Stimulated activated naive CD4-positive, alpha-beta T cell (primary cell): ENCODE results near the gene CD177.
"Not testable (repeated sequence)": the region's sequence is repeated elsewhere in the genome, so short reads cannot be mapped to it uniquely, and the experiment has no call there.

Experiments
- DNase-seq, 6 experiments: peaks; one replicate each; lab custom pipeline; 2025; lab: John Stamatoyannopoulos, UW

The CD177 gene

DNA sequence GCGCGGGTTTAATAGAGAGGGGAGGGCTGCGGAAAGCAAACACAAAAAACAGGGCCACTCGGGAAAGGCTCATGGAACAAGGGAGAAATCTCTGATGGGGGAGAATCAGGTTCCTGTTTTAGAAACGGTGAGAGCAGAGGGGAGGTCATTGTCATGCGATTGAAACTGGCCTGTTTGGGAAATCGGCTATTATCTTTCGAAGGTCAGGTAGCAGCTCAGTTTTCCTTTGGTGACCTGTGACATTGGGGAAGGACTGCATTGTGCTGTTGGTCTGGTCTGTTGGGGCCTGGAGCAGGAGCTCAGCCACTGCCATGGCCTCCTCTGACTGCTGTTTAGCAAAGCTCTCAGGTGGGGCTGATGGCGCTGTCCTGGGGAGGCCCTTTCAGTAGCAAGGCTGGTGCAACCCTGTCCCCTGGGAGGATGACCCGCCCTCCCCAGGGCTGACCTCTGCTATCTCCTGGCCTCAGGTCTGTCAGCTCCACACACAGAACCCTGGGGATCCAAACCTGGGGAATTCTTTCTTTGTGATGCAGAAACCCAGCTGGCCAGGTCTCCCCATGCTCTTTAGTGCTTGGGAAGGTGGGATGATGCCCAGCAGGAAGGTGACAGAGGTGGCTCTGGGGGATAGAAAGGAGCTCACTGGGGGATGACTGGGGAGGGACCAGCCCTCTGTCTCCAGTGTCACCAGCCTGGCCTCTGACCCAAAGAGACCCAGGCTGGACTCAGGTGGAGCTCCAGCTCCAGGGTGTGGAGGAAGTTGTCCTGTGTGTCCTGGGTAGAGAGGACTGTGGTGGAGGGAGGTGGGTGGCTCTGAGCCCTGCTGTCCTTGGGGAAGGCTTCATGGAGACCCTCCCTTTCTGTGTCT is 21.2 kb upstream of the CD177 start:
- no peak for DNase-seq

DNA sequence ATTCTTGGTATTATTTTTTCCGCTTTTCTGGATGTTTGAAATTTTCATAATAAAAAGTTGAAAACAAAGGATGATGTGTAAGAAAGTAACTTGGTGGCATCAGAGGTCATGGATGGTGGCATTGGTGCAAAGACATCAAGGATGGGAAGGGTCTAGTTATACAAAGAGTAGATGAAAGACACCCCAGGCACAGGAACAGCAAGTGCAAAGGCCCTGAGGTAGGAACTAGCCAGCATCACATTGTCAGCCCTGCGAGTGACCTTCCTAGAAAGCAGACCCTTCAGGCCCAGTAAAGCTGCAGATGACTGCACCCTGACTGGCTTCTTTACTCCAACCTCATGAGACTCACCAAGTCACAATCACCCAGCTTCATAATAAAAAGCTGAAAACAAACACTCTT is 17.0 kb upstream of the CD177 start:
- not testable (repeated sequence) for DNase-seq

DNA sequence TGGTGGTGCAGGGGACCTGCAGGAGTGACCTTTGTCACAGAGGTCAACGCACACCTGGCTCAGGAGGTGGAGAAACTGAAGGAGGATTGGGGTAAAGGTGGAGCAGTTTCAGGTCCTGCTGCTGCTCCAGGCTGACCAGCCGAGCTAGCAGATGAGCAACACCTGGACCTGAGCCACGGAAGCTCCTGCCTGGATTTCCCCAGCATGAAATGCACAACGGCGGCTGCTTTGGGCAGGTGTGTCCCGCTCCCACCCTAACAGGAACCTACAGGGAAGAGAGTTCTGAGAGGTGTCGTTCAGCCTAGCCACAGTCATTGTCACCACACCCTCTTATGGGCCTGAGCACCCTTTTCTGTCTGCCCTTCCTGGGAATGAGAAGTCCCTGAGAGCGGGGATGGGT is 15.7 kb upstream of the CD177 start:
- DNase-seq, result no peak

DNA sequence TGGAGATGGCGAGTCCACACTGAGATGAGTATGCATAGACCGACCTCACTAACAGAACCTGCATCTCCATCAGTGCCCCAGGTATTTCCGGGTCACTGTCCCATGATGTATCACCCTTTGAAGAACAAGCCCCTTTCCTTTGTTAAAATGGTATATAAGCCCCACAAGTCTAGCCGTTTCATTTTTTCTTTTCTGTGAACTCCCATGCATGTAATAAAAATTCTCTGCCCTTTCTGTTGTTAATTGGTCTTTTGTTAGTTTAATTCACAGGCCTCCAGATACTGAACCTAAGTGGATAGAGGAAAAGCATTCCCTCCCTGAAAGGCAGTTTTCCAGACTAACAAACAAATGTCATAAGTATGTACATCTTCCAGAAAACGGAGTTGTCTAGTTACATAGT is 15.0 kb upstream of the CD177 start:
- no peak for DNase-seq

DNA sequence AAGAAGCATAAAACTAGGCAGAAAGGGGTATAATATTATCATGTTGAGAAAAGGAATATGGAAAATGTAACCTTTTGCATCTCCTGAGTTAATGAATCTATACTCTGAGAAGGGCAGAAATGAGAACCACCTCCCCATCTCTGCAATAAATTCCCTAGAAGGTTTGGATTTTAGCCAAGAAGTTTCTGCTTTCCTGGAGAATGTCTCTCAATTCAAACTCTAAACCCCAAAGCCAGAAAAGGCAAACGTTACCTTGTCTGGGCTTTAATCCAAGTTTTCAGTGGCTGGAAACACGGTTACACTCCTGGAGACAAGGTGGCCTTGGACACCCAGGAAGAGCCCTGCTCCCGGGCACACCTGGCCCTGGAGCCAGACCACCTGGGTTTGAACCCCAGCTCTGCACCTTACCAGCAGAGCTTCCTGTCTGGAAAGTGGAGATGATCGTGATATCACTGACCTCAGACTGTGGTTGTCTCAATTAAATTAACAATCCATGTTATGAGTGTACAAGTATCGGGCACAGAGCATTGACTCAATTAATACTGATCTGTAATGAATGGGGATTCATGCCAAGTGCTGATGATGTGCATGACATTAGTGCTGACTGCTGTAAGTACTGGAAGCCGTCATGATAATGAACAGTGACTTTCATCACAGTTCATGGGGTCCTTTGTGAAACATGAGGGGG is 14.1 kb upstream of the CD177 start:
- DNase-seq, result not testable (repeated sequence)

DNA sequence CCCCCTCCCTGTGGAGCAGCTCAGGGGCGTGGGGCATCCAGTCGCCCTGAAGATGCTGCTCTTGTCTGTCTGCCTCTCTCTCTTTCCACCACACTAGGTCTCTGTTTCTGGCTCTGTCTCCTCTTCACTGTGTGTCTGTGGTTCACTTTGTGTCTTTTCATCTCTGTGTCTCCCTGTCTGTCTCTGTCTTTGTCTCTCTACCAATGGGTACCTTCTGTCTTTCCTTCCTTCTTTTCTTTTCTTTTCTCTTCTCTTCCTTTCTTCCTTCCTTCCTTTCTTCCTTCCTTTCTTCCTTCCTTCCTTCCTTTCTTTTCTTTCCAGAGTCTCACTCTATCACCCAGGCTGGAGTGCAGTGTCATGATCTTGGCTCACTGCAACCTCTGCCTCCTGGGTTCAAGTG is 13.4 kb upstream of the CD177 start:
- not testable (repeated sequence) for DNase-seq

DNA sequence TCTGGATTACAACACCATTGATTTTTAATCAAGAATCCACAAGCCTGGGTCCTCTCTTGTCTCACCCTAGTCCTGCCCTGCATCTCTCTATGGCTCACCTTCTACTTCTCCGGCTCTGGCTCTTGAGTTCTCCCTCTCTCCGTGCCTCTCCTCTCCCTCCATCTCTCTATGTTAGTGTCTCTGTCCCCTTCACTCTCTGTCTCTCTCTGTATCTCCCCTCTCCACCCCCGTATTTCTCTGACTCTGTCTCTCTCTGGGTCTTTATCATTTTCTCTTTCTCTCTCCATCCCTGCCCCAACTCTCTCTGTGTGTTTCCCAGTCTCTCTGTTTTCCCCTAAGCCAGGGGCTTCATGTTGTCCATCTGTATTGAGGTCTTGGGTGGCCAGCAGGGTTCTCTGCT is 12.4 kb upstream of the CD177 start:
- not testable (repeated sequence) for DNase-seq

DNA sequence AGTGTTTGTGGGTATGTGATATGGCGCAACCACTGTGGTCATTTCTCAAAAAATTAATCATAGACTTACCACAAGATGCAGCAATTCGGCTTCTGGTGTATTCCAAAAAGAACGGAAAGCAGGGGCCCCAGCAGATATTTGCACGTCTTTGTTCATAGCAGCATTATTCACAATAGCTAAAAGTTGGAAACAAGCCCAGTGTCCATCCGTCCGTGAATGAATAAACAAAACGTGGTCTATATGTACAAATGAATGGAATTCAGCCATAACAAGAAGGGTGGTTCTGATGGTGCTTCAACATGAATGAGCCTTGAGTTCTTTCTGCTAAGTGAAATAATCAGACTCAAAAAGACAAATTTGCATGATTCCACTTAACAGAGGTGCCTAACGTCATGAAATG is 11.4 kb upstream of the CD177 start:
- DNase-seq, result not testable (repeated sequence)

DNA sequence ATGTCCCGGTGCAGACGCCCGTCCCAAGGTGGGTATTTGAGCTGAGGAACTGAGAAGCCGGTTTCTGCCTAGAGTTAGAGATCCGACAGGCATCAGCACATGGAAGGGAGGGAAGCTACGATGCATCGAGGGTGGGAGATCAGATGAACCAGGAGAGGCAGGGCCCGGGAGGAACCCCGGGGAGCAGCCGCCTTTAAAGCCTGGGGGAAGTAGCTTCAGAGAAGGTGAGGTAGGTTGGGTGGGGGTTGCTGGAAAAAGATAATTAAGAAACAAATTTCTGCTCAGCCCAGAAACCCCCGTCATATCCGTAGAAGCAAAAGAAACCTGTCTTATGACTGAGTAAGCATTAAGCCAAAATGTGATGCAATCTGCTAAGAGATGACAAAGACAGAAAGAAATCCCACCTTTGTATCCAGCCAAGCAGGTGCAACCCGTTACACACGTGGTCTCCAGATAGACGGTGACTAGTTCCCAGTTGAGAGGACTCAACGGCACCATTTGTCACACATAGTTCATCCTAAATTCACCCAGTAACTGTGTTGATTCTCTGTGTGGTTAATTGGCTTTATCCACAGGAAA is 9.1 kb upstream of the CD177 start:
- not testable (repeated sequence) for DNase-seq

DNA sequence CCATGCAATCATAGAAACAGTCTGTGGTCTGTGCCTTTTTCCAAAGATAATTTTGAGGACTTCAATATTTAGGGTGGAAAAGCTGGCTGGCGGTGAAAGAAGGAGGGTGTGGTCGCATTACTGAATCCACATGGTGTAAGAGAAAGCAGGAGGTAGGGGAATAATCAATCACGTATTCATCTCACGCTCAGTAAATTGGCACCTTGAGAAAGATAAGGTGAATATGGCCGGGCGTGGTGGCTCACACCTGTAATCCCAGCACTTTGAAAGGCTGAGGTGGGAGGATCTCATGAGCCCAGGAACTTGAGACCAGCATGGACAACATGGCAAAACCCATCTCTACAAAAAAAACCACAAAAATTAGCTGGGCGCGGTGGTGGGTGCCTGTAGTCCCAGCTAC is 3.7 kb upstream of the CD177 start:
- DNase-seq, result not testable (repeated sequence)

DNA sequence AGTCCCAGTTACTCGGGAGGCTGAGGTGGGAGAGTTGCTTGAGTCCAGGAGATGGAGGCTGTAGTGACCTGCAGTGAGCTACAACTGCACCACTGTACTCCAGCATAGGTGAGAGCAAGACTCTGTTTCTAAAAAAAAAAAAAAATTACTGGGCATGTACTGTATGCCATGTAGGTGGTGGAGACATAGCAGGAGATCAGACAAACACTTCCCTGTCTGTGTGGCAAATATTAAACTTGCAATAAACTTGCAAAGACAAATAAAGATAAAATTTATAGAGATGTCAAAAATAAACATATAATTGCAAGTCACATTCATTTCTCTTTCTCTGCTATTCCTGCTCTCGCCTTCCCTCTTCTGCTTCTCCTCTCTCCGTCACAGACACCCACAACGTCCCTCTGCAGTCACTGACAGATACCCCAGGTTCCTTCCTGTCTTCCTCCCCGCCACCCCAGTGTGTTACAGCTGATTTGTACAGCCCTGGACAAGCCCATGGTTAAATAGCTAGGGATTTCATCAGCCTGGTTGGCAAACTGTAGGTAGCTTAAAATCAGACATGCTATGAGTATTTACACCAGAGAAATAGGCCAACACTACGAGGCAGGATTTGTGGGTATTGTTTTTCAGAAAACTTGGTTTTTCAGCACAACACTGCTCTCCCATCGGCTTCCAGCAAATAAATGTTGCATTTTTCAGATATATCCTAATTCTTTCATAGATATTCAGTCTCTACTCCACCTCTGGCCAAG is 1.3 kb upstream of the CD177 start:
- DNase-seq, result no peak

DNA sequence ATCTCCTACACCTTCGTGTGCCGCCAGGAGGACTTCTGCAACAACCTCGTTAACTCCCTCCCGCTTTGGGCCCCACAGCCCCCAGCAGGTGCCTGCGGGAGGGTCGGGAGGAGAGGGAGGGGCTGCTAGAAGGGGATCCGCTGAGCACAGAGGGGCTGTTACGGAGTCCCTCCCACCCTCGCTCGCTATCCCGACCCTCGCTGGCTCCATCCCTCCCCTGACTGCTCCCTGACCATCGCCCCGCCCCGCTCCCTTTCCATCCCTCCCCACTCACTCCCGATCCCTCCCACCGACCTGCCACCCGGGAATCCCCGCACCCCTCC is 780 bp downstream of the CD177 start:
- no peak for DNase-seq

DNA sequence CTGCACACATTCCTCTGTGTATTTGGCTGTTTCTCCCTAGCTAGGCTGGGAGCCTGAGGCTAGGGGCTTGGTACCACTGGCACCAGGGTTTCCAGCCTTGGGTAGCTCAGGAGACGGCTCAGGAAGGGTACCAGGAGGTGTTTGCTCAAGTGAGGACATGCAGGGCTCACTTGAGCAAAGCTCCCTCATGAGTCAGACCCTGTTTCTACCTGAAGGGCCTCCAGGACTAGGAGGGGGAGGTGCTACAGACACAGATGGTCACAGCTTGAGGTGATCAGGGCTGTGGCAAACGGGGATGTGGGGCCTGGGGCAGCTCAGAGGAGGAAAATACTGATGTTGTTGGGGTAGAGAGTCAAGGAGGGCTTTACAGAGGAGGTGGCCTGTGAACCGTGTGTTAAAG is 3.3 kb downstream of the CD177 start:
- not testable (repeated sequence) for DNase-seq

DNA sequence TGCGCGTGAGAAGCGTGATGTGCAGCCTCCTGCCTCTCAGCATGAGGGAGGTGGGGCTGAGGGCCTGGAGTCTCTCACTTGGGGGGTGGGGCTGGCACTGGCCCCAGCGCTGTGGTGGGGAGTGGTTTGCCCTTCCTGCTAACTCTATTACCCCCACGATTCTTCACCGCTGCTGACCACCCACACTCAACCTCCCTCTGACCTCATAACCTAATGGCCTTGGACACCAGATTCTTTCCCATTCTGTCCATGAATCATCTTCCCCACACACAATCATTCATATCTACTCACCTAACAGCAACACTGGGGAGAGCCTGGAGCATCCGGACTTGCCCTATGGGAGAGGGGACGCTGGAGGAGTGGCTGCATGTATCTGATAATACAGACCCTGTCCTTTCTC is 8.7 kb downstream of the CD177 start:
- DNase-seq, result no peak

DNA sequence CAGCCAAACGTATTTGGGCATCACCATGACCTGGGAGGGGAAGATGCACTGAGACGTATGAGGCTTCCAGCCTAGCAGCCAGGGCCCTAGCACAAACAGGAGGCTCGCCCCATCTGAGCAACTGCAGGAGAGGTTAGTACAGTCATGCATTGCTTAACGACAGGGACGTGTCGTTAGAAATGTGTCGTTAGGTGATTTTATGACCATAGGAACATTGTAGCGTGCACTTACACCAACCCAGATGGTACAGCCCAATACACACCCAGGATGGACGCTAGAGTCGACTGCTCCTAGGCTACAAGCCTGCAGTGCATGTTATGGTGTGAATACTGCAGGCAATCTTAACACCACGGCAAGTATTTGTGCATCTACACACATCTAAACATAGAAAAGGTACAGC is 9.3 kb downstream of the CD177 start:
- DNase-seq, result no peak

DNA sequence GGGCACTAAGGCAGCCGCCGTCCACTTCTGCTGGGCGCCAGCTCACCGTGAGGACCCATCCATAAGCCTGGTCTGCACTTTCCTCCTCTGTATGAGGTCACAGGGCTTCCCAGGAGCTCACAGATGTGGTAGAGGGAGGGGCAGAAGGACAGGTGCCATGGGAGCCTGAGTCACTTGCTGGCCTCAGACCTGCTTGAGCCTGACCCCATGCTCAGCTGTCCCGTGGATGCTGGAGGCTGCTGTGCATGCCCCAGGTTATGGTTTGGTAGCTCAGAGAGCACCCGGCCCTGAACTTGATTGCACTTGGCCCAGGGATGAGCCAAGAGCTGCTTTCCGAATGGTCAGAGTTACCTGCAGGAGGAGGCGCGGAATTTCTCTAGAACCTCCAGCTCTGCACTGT is 12.2 kb downstream of the CD177 start:
- DNase-seq, result not testable (repeated sequence)

DNA sequence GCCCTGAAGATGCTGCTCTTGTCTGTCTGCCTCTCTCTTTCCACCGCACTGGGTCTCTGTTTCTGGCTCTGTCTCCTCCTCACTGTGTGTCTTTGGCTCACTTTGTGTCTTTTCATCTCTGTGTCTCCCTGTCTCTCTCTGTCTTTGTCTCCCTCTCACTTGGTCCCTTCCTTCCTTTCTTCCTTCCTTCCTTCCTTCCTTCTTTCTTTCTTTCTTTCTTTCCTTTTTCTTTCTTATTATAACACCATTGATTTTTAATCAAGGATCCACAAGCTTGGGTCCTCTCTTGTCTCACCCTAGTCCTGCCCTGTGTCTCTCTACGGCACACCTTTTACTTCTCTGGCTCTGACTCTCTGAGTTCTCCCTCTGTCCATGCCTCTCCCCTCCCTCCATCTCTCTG is 14.3 kb downstream of the CD177 start:
- no peak for DNase-seq

DNA sequence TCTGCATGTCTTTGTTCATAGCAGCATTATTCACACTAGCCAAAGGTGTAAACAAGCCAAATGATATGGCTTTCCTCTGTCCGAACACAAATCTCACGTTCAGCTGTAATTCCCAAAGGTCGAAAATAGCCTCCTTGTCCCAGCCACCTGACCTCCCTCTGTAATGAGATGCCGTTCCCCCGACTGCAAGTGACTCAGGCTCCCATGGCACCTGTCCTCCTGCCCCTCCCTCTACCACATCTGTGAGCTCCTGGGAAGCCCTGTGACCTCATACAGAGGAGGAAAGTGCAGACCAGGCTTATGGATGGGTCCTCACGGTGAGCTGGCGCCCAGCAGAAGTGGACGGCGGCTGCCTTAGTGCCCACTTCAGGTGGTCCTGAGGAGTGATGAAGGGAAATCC is 15.4 kb downstream of the CD177 start:
- not testable (repeated sequence) for DNase-seq

DNA sequence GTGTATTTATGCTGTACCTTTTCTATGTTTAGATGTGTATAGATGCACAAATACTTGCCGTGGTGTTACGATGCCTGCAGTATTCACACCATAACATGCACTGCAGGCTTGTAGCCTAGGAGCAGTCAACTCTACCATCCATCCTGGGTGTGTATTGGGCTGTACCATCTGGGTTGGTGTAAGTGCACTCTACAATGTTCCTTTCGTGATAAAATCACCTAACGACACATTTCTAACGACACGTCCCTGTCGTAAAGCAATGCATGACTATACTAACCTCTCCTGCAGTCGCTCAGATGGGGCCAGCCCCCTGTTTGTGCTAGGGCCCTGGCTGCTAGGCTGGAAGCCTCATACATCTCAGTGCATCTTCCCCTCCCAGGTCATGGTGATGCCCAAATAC is 18.4 kb downstream of the CD177 start:
- DNase-seq, result no peak

DNA sequence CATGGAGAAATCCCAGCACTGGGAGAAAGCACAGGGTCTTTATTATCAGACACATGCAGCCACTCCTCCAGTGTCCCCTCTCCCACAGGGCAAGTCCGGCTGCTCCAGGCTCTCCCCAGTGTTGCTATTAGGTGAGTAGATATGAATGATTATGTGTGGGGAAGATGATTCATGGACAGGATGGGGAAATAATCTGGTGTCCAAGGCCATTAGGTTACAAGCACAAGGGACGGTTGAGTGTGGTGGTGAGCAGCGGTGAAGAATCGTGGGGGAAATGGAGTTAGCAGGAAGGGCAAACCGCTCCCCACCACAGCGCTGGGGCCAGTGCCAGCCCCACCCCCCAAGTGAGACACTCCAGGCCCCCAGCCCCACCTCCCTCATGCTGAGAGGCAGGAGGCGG is 19.0 kb downstream of the CD177 start:
- DNase-seq, result no peak

DNA sequence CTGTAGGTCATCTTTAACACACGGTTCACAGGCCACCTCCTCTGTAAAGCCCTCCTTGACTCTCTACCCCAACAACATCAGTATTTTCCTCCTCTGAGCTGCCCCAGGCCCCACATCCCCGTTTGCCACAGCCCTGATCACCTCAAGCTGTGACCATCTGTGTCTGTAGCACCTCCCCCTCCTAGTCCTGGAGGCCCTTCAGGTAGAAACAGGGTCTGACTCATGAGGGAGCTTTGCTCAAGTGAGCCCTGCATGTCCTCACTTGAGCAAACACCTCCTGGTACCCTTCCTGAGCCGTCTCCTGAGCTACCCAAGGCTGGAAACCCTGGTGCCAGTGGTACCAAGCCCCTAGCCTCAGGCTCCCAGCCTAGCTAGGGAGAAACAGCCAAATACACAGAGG is 24.1 kb downstream of the CD177 start:
- DNase-seq, result not testable (repeated sequence)

DNA sequence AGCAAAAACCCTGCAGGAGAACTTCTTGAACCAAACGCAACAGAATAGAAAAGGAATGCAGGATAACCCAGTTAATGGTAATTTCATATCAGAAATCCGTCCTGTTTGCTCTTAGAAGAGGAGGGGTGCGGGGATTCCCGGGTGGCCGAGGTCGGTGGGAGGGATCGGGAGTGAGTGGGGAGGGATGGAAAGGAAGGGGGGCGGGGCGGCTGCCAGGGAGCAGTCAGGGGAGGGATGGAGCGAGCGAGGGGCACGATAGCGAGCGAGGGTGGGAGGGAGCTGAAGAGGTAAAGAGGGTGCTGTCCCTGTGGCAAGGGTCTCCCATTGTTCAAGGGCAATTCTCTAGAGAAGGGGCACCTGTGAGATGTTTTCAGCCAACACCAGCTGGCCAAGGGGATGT is 26.5 kb downstream of the CD177 start:
- no peak for DNase-seq
